ENCODE measurements around the gene PYGO2.

The PYGO2 gene, protein sequence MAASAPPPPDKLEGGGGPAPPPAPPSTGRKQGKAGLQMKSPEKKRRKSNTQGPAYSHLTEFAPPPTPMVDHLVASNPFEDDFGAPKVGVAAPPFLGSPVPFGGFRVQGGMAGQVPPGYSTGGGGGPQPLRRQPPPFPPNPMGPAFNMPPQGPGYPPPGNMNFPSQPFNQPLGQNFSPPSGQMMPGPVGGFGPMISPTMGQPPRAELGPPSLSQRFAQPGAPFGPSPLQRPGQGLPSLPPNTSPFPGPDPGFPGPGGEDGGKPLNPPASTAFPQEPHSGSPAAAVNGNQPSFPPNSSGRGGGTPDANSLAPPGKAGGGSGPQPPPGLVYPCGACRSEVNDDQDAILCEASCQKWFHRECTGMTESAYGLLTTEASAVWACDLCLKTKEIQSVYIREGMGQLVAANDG

GRCh38 chr1:154961207-154962155 is at the start of gene PYGO2:
Gene PYGO2, minus strand, starts transcription at chr1:154961782. Its CDS starts 206 bp downstream, at chr1:154961576.
- DNase-seq = peak; percentile 53

DNA sequence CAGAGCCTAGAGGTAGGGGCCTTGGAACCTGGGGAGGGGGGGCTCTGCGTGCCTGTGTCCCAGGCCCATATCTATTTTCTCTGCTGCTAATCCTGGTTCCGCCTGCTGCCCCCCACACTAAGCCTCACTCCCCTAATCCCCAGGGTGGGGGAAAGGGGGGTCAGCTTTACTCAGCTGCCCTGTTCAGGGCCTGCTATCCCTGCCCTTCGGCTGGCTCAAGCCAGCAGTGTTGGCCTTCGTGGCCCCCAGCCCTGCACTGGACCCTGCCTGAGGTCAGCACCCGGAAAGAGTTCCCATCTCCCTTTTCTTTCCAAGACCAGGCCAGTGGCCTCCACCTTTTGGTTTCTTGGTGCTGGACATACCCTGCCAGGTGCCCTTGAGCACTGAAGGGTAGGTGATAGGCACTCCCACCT is 49.4 kb upstream of the PYGO2 start:
- no peak for DNase-seq

DNA sequence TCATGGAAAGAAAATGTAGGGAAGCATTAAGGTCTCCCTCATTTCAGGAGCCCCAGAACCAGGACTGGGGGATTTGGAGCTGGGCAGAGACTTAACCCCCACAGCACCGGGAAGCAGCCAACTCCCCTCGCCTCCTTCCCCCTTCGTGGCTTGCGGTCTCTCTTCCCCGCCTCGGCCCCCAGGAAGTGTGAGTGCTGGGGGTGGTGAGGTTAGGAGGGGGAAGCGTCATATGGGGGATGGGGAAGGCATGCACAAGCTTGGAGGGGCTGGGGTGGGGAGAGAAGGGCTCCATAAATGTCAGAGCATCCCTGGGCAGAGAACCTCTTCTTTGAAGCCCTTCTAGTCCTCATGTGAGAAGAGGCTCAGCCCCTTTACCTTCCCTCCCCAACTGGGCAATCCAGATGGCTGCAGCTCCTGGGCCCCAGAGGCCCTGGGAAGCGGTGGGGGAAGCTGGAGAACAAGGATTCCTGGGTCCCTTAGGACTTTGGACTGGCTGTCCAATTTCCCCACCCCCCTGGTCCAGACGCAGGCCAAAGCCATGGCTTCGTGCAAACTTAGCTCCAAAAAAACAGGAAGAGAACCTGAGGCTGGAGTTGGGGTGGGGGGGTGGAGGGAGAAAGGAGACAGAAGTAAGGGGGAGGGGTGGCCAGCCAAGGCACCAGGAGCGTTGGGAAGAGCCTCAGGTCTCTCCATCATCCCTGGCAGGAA is 48.8 kb upstream of the PYGO2 start:
- no peak for DNase-seq

DNA sequence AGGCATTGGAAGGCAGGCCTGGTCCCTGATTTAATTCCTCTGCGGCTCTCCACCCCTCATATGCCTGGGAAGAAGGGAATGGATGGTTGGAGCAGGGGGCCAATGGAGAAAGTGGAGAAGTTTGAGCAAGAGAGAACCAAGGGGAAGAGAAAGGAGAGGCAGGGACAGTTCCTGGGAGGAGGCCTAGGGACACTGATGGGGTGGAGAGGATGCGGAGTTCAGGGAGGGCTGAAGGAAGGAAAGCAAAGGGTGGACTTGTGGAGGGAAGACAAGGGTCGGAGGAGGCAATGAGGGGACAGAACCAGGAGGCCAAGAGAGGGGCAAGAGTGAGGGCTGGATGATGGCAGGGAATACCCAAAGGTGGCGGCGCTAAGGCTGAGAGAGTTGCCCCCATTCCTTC is 48.2 kb upstream of the PYGO2 start:
- no peak for DNase-seq

DNA sequence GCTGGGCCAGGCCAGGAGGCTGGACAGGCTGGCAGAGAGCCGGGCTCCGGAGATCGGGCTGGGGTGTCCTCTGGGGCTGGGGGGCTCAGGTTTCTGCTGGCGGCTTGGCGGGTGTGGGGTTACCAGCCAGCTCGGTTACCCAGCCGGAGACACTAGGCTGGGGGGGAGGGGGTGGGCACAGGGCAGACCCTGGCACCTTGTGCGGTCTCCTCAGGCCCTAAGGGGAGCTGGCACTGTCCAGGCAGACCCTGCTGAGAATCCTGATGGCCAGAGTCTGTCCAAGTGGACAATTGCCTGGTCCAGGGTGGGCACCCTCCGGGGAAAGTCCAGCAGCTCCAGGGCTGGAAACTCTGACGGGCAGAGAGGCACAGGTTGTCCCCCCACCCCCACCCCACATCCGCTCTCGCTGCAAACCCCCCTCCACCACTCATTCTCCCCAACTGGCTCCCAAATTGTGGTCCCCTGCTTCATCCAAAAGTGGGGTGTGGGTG is 47.7 kb upstream of the PYGO2 start:
- no peak for DNase-seq

GRCh38 chr1:155008015-155008941 is 46.7 kb upstream of the PYGO2 start:
- no peak for DNase-seq

GRCh38 chr1:155007251-155007828 is 45.8 kb upstream of the PYGO2 start:
- no peak for DNase-seq

DNA sequence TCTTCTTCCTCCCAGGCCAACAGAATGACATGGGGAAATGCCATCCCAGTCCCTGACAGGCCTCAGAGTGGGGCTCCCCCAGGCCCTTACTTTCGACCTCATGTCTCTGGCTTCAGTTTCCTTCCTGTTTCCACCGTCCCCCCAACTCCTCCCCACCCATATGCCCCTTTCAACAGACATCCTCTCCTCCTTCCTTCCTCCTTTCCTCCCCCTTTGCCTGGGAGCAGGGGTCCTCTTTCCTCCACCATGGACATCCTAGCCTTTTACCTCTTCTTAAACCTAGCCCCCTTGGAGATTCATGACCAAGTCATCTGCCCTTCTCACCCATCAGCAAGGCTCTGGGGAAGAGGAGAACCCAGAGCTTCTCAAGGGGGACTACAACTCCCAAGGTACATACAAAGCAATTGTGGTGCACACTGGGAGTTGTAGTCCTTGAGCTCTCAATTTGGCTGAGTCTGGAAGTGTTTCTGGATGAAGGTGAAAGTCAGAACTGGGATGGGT is 45.1 kb upstream of the PYGO2 start:
- DNase-seq = peak; percentile 13

GRCh38 chr1:155005076-155006011 is 43.8 kb upstream of the PYGO2 start:
- no peak for DNase-seq

- DNase-seq = no peak
Observed at GRCh38 chr1:155004352-155005075, 42.9 kb upstream of the PYGO2 start.

DNA sequence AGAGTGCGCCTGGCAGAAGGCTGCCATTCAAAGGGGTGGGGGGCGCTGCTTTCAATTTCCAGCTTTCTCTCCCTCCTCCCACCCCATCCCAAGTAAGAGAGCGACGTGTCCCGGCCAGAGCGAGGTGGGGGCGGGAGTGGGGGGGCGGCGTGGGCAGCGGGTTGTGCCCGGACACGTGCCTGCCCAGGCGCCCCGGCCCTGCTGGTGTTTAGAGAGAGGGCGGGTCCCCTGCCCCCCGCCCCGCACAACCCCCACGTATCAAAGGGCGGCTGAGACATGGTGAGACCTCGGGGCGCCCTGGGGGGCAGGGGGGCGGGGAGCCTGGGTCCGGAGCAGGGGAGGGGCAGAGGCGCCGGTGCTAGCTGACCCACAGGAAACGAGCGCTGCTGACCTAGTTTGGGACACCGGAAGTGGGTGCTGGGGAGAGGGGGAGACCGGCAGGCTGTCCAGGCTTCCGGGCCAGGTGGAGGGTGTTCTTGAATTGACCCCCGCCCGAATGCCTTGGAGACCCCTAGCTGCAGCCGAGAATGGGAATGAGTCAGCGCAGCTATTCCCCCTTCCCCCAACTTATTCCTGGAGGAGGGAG is 42.3 kb upstream of the PYGO2 start:
- no peak for DNase-seq

GRCh38 chr1:155003227-155003765 is 41.7 kb upstream of the PYGO2 start:
- peak; percentile 25 for DNase-seq

DNA sequence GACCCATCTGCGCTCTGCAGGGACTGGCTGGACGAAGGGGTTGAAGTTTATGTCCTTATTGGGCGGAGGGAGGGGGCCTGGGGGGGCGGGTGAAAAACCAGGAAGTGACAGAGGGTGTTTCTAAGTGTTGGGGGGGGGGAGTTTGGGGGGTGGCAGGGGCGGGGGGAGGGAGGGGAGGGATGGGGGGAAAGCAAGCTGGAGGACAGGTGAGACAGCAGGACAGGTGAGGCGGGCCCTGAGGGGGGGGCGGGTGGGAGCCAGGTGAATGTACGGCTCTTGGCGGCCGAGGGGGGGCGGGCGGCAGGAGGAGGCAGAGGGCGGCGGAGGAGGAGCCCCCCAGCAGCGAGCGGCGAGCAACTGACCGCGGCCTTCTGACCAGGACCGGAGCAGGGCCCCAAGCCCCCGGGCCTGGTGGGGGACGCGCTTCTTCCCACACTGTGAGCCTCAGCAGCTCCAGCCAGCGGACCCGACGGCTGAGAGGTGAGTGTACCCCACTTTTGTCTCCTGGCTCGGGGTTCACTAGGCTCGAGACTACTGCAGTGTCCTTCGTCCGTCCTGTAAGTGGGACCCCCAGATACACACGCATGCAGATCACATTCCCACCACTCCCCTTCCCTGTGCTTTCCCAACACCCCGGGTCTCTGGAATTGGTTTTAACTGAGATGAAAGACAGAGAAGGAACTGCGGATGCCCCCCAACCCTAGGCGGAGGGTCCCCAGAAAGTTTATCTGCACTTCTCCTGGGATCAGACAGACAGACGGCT is 41.1 kb upstream of the PYGO2 start, which contains the start of gene ZBTB7B:
ZBTB7B (plus strand) TSS at position 339 of the 763 bp plus-strand sequence. CDS start 11,859 bp downstream, outside the sequence.
- DNase-seq = no peak

GRCh38 chr1:155001675-155002463 is 40.3 kb upstream of the PYGO2 start:
- peak; percentile 99 for DNase-seq

DNA sequence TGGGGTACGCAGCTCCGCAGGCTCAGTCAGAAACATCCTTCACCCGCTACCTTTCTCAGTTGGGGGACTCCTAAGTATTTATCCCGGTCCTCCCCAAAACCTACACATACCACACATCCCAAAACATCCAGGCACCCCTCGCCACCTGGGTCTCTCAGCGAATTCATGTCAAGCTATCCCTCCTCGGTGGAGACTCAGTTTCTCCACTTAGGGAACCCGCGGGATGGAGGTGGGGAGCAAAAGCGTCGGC is 39.8 kb upstream of the PYGO2 start:
- DNase-seq = no peak

DNA sequence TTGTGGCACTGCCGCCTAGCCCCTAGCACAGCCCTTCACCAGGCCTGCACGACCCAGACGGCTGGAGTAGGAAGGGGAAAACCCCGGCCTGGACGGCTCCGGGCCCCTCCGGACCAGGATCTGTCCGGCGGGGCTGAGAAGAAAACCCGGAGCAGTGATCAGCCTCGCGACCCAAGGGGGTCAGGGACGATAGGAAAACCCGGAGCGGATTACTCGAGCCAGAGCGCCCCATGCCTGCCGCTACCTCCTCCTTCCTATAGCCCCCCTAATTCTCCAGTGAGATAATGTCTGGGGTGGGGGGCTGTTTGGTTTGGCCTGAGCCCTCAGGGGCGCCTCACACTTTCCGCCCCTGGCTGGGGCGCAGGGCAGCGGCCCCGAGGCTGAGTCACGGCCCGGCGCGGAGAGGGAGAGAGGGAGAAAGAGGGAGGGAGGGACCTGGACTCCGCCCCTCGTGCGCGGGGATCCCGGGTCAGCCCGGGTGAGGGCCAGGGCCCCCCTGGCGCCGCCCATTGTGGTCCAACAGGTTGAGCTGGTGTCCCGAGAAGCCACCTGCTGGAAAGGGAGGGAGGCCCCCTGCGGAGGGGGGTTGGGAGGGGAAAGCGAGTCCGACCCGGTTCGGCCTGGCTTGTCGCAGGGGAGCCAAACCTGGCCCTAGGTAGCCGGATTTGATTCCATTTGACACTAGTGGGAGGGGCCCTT is 39.3 kb upstream of the PYGO2 start:
- peak; percentile 86 for DNase-seq

- DNase-seq = no peak
Observed at GRCh38 chr1:155000411-155000725, 38.8 kb upstream of the PYGO2 start.
